HL-60 (cell line): ENCODE data around the gene KCNMA1.

Experiments
- POLR2AphosphoS5 ChIP-seq: IDR thresholded peaks from 2 replicates; pipeline ENCODE4 v1.6.1; 2012; ENCODE audit warnings: low read depth
- TF ChIP-seq, protein P1 (sequence below): IDR thresholded peaks from one replicate; pipeline ENCODE4 v1.5.1; 2011; ENCODE audit warnings: low read length, control low read depth, inconsistent platforms; ENCODE audit not compliant: insufficient read depth

DNA sequence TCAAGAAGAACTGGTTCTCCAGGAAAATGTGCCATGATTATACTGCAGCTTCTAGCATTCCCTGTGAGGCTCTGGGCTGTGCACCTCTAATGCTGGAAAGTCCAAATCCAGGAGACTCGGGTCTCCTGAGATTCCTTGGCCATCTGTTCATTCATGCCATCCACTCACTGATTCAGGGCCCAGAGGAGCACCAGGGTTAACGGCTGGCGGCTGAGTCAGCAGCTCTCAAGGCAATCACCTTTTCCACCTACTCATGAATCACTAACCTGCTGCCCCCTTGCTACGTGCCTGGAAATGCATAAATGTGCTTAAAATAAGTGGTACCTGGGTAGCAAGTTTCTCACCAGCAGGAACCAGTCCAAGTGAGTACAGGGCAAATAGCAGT is 132.7 kb downstream of the KCNMA1 start:
- TF ChIP-seq, protein P1, sequence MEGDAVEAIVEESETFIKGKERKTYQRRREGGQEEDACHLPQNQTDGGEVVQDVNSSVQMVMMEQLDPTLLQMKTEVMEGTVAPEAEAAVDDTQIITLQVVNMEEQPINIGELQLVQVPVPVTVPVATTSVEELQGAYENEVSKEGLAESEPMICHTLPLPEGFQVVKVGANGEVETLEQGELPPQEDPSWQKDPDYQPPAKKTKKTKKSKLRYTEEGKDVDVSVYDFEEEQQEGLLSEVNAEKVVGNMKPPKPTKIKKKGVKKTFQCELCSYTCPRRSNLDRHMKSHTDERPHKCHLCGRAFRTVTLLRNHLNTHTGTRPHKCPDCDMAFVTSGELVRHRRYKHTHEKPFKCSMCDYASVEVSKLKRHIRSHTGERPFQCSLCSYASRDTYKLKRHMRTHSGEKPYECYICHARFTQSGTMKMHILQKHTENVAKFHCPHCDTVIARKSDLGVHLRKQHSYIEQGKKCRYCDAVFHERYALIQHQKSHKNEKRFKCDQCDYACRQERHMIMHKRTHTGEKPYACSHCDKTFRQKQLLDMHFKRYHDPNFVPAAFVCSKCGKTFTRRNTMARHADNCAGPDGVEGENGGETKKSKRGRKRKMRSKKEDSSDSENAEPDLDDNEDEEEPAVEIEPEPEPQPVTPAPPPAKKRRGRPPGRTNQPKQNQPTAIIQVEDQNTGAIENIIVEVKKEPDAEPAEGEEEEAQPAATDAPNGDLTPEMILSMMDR = no peak
- TF ChIP-seq POLR2AphosphoS5 = no peak
